HepG2 (cell line): Measurements from ENCODE around the gene SPNS2. TPM values are rescaled to one million over a fixed set of nuclear protein-coding genes. Genes with fewer than 3 reads are reported as not detected.

ENCODE experiments used
- ATAC-seq: fragments of 200-7000 bp; cut with Tn5 transposase; 3 replicates; pipeline ENCODE4 v1.9.1; 2020; ENCODE audit warnings: mild to moderate bottlenecking, moderate library complexity
- BruUV-seq: library from RNA; stranded (reverse); fragments of 400-500 nt; replicated peaks from 2 replicates; lab custom pipeline; 2021; lab: Mats Ljungman, UMichigan
- CTCF ChIA-PET: fragments of 300-600 bp; formaldehyde crosslinking; extraction: SDS; loops from one replicate; lab custom pipeline; 2021; ENCODE audit warnings: low total read pairs, inconsistent platforms, low intra/inter-chr PET ratio; lab: Yijun Ruan, JAX
- POLR2A ChIA-PET: fragments of 350-600 bp; sonication (Branson Sonifier 250); formaldehyde crosslinking; loops from one replicate; lab custom pipeline; 2020; ENCODE audit warnings: antibody characterized with exemption, inconsistent platforms; lab: Yijun Ruan, JAX
- DNase-seq: peaks from one replicate; pipeline ENCODE4 v3.0.0-alpha.2; 2015; ENCODE audit warnings: low spot score
- FAIRE-seq: peaks from 3 replicates; lab custom pipeline; 2011; peaks lifted over from hg19 to GRCh38; lab: Jason Lieb, UNC
- H2AFZ ChIP-seq: one replicate; pipeline ENCODE4 v1.6.1; 2011; ENCODE audit warnings: low read length, inconsistent platforms
- H3K27ac ChIP-seq: fragments of 300-600 bp; 3 replicates; pipeline ENCODE4 v1.8.0; 2011; ENCODE audit warnings: mixed run types, mild to moderate bottlenecking, mixed read lengths, low read length, inconsistent platforms; ENCODE audit not compliant: insufficient read depth; ENCODE audit errors: extremely low read length
- H3K27me3 ChIP-seq, 2 experiments: fragments of 200-600 bp in 1 of 2; 2 replicates in 1 of 2; 3 replicates in 1 of 2; pipeline versions ENCODE4 v1.6.0 to v1.8.0; 2011; ENCODE audit warnings: low read length in 2 of 2, mild to moderate bottlenecking in 2 of 2, moderate library complexity in 2 of 2, inconsistent platforms in 1 of 2; ENCODE audit not compliant: insufficient read depth in 2 of 2, control insufficient read depth in 1 of 2
- H3K36me3 ChIP-seq, 2 experiments: fragments of 200-600 bp in 1 of 2; replicated peaks in 1 of 2; 2 replicates in 1 of 2; 3 replicates in 1 of 2; pipeline versions ENCODE4 v1.5.1 to v1.8.0; 2011; ENCODE audit warnings: low read length in 2 of 2, inconsistent platforms in 1 of 2; ENCODE audit not compliant: insufficient read depth in 2 of 2, control insufficient read depth in 1 of 2
- H3K4me1 ChIP-seq: 2 replicates; pipeline ENCODE4 v1.5.1; 2012; ENCODE audit warnings: low read length, inconsistent platforms; ENCODE audit not compliant: insufficient read depth
- H3K4me2 ChIP-seq: 2 replicates; pipeline ENCODE4 v1.6.0; 2011; ENCODE audit warnings: low read depth, low read length, inconsistent platforms
- H3K4me3 ChIP-seq, 3 experiments: fragments of 200-600 bp in 1 of 3; sonication (generic), shearing (Covaris generic) in 1 of 3; replicated peaks in 1 of 3; 2 replicates each; pipeline ENCODE4 v1.5.1; 2011 to 2016; ENCODE audit warnings: low read length in 3 of 3, inconsistent platforms in 2 of 3, low read depth in 2 of 3, mild to moderate bottlenecking in 2 of 3, control low read depth in 1 of 3, mixed read lengths in 1 of 3; ENCODE audit not compliant: insufficient read depth in 1 of 3
- H3K79me2 ChIP-seq: one replicate; pipeline ENCODE4 v1.6.1; 2011; ENCODE audit warnings: low read length, inconsistent platforms; ENCODE audit not compliant: insufficient read depth
- H3K9ac ChIP-seq: 2 replicates; pipeline ENCODE4 v1.6.0; 2011; ENCODE audit warnings: mild to moderate bottlenecking, low read depth, low read length, inconsistent platforms; ENCODE audit not compliant: insufficient read depth
- H3K9me3 ChIP-seq: 2 replicates; pipeline ENCODE4 v1.5.1; 2012; ENCODE audit warnings: mild to moderate bottlenecking, low read length
- H4K20me1 ChIP-seq: 2 replicates; pipeline ENCODE4 v1.6.0; 2011; ENCODE audit warnings: inconsistent platforms, mild to moderate bottlenecking, low read length, moderate library complexity; ENCODE audit not compliant: insufficient read depth
- DR1 ChIP-seq: sonication (generic); formaldehyde crosslinking; IDR thresholded peaks from 2 replicates; pipeline ENCODE4 v1.8.0; 2021; ENCODE audit warnings: mild to moderate bottlenecking, missing genetic modification reagents, inconsistent platforms
- HNF1A ChIP-seq, 2 experiments: sonication (generic) in 1 of 2; formaldehyde crosslinking in 1 of 2; IDR thresholded peaks; 2 replicates each; pipeline versions ENCODE4 v1.4.0 to v1.6.1; 2016 to 2020; ENCODE audit warnings: borderline replicate concordance in 1 of 2, low read depth in 1 of 2, mild to moderate bottlenecking in 1 of 2, missing genetic modification reagents in 1 of 2
- TBL1XR1 ChIP-seq: fragments of 150-350 bp; IDR thresholded peaks from 2 replicates; pipeline ENCODE4 v1.6.1; 2014; ENCODE audit warnings: borderline replicate concordance, low read length; ENCODE audit not compliant: partially characterized antibody
- TIGD3 ChIP-seq: sonication (generic); formaldehyde crosslinking; IDR thresholded peaks from 2 replicates; pipeline ENCODE4 v1.5.1; 2020; ENCODE audit warnings: mild to moderate bottlenecking, missing genetic modification reagents, borderline replicate concordance
- U2AF2 ChIP-seq: fragments of 200-400 bp; formaldehyde crosslinking; IDR thresholded peaks from 2 replicates; pipeline ENCODE4 v1.6.1; 2017; ENCODE audit warnings: low read depth, mild to moderate bottlenecking, low read length
- YY1 ChIP-seq: IDR thresholded peaks from 2 replicates; pipeline ENCODE4 v1.6.1; 2011; ENCODE audit warnings: low read length, low read depth, moderate library complexity, mild to moderate bottlenecking; ENCODE audit not compliant: insufficient read depth, insufficient replicate concordance
- ZFP36L2 ChIP-seq: sonication (generic); formaldehyde crosslinking; IDR thresholded peaks from 2 replicates; pipeline ENCODE4 v1.4.0; 2020; ENCODE audit warnings: missing genetic modification reagents
- ZNF605 ChIP-seq: sonication (generic); formaldehyde crosslinking; IDR thresholded peaks from 2 replicates; pipeline ENCODE4 v1.8.0; 2022; ENCODE audit warnings: mild to moderate bottlenecking, missing genetic modification reagents
- WGBS: methylation state at CpG from one replicate; pipeline ENCODE4 v1.1.6; 2017; ENCODE audit warnings: low lambda C conversion rate; 5-methylcytosine and 5-hydroxymethylcytosine counted together
- in situ Hi-C: cut with HindIII; loops from 2 replicates; pipeline ENCODE4 v1.10.0; 2017; ENCODE audit warnings: low pct_unique_long_range_greater_than_20kb; ENCODE audit not compliant: extremely low pct_ligation_motif_present
- intact Hi-C: fragments of 100-400 bp; cut with micrococcal nuclease; formaldehyde crosslinking; loops from one replicate; pipeline ENCODE4 v1.10.0; 2022; ENCODE audit not compliant: unreplicated experiment
- polyA plus RNA-seq, 8 experiments: library from polyadenylated mRNA; depleted of rRNA in 3 of 8; stranded (reverse) in 7 of 8; unstranded in 1 of 8; fragments of >200 nt; fragmentation: Illumina TruSeq in 4 of 8; extraction: Trizol in 4 of 8; gene quantifications; 2 replicates each; pipeline versions ENCODE4 v1.2.1 to v1.2.3, GENCODE V29; 2011 to 2016; ENCODE audit warnings: low read depth in 4 of 8, missing spikeins in 1 of 8, mixed read lengths in 1 of 8; ENCODE audit not compliant: insufficient read depth in 1 of 8
- total RNA-seq, 5 experiments: library from RNA; depleted of rRNA; stranded (reverse); fragments of >200 nt; fragmentation: Illumina TruSeq; extraction: Trizol; gene quantifications; 2 replicates each; pipeline ENCODE4 v1.2.3, GENCODE V29; 2016; ENCODE audit warnings: low read depth in 1 of 5

Gene SPNS2
- total and polyA plus RNA-seq, 2 of the 13 experiments (the other 11 are each of a cell fraction or from before 2014, with no cell fraction given), result 0.01 TPM; not detected in 1

DNA sequence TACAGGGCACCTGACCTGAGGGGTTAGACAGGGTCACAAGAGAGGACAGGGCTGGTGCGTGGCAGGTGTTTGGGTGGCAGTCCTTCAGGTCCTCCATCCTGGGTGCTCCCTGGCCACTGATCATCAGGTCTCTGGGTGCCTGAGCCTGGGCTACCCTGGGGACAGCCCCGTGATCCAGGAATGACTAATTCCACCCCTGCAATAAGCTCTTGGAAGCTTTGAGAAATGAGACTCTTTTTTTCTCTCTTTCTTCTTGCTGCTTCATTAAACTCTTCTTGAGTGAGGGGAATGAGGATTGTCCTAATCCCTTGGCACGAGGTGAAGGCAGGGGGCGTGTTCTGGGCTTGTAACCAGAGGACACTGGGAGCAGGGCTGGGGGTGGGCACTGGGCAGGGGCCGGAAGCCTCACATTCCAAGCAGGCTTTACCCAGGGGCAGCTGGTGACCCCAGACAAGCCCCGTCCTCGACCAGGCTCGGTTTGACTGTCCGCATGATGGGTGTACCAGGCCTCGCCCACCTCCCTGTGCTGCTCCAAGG, 21.4 kb upstream of the SPNS2 start (continued):
- TF ChIP-seq TIGD3, result no peak

DNA sequence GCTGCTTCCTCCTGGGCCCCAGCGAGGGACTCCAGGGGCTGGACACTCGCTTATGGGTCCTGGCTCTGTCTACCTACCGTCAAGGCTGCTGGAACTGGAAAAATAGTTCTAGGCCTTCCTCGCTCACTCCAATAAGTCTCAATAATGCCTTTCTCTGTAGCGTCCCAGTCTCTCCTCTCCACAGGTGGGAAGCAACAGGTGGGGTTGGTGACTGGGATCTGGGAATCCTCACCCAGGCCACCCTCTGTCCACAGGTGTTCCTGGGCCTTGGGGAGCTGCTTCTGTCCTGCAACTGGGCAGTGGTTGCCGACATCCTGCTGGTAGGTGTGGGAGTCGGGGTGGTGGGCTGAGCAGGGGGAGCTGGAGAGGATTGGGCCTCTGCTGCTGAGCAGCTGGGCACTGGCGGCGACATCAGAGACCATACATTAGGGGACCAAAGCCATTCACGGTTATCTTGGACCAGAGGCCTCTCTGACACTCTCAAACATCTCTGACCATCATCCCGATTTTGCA, 20.3 kb upstream of the SPNS2 start:
- Histone ChIP-seq H3K4me3 (no peak overlapping the region), H3K27ac (no peak overlapping the region), H3K9me3 (no peaks in the 10 kb centered on the region), H3K79me2 (no peaks in the 10 kb centered on the region), H3K9ac (no peak overlapping the region), H3K27me3 (peaks cover 3 to 52% of the 10 kb centered on the region in 2 experiments), H3K36me3 (no peaks in the 10 kb centered on the region), H3K4me1 (peaks cover 57% of the 10 kb centered on the region), H4K20me1 (no peaks in the 10 kb centered on the region), H2AFZ (no peak overlapping the region), H3K4me2 (no peak overlapping the region)
- ATAC-seq (no peak), DNase-seq (no peak), FAIRE-seq (no peak)
- BruUV-seq, result no TSS peak
- intact Hi-C loops (no loop called here), in situ Hi-C loops (no loop called here)
- TF ChIP-seq HNF1A (IDR thresholded peaks at IDR 0.05; ENCODE audit: low read depth), result no peak
- no peak for TF ChIP-seq HNF1A (CRISPR knock-in tag; IDR thresholded peaks at IDR 0.05; ENCODE audit: borderline replicate concordance)
- TF ChIP-seq ZFP36L2 (CRISPR knock-in tag), result no peak
- TF ChIP-seq ZNF605 (CRISPR knock-in tag), result no peak
- no peak for TF ChIP-seq U2AF2
- no peak for TF ChIP-seq YY1
- TF ChIP-seq DR1 (CRISPR knock-in tag), result no peak
- no peak for TF ChIP-seq TBL1XR1
- WGBS, result 55% methylated on average over 9 of the region's 11 CpGs
- POLR2A ChIA-PET, result no interaction called here
- CTCF ChIA-PET, result no interaction called here
